RWPE1 (cell line): ENCODE measurements around the gene SH3BP4.

ENCODE experiments used
- CTCF ChIA-PET: fragments of 350-600 bp; sonication (Branson Sonifier 250); formaldehyde crosslinking; extraction: SDS; loops from one replicate; lab custom pipeline; 2021; lab: Yijun Ruan, JAX
- POLR2A ChIA-PET: fragments of 400-600 bp; formaldehyde crosslinking; extraction: SDS; loops from one replicate; lab custom pipeline; 2020; ENCODE audit warnings: antibody characterized with exemption; ENCODE audit not compliant: low non-redundant PET; lab: Yijun Ruan, JAX
- DNase-seq: peaks from one replicate; pipeline ENCODE4 v3.0.0; 2012; ENCODE audit warnings: low spot score
- H3K27ac ChIP-seq: fragments of 450-650 bp; 2 replicates; pipeline ENCODE4 v1.5.1; 2017
- TF ChIP-seq, protein P1 (sequence below): fragments of 450-650 bp; conservative IDR thresholded peaks from 2 replicates; pipeline ENCODE4 v1.5.1; 2017; ENCODE audit warnings: low read depth, mild to moderate bottlenecking

SH3BP4 gene

GRCh38 chr2:234985608-234986245 lies 33.9 kb downstream of the SH3BP4 start:
- POLR2A ChIA-PET, result no interaction called here
- no peak for DNase-seq
- H3K27ac ChIP-seq, result no peak overlapping the region
- TF ChIP-seq, protein P1, sequence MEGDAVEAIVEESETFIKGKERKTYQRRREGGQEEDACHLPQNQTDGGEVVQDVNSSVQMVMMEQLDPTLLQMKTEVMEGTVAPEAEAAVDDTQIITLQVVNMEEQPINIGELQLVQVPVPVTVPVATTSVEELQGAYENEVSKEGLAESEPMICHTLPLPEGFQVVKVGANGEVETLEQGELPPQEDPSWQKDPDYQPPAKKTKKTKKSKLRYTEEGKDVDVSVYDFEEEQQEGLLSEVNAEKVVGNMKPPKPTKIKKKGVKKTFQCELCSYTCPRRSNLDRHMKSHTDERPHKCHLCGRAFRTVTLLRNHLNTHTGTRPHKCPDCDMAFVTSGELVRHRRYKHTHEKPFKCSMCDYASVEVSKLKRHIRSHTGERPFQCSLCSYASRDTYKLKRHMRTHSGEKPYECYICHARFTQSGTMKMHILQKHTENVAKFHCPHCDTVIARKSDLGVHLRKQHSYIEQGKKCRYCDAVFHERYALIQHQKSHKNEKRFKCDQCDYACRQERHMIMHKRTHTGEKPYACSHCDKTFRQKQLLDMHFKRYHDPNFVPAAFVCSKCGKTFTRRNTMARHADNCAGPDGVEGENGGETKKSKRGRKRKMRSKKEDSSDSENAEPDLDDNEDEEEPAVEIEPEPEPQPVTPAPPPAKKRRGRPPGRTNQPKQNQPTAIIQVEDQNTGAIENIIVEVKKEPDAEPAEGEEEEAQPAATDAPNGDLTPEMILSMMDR, result no peak
- CTCF ChIA-PET, result no interaction called here

DNA sequence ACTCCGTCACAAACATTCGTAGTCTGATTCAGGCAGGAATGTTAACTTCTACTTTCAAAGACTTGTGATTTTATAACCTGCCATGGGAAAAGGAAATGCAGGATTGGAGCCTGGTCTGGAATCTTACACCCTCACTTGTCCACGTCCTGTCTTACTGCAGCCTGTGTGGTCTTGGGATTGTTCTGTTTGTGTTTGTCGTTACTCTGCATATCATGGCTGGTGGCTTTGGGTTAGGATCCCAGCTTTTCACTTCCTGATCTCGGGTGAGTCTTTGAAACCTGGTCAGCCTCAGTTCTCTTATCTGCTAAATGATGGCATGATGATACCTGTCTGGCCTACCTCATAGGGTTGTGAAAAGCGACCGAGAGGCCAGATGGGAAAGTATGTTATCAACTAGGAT lies 34.6 kb downstream of the SH3BP4 start:
- ChIA-PET POLR2A (no interaction called here), CTCF (no interaction called here)
- no peak overlapping the region for H3K27ac ChIP-seq
- DNase-seq, result no peak
- TF ChIP-seq, protein P1, result no peak

- ChIA-PET CTCF (no interaction called here), POLR2A (no interaction called here)
- H3K27ac ChIP-seq, result no peak overlapping the region
- no peak for DNase-seq
- TF ChIP-seq, protein P1, result no peak
Observed at GRCh38 chr2:234986876-234987720, 35.3 kb downstream of the SH3BP4 start.

DNA sequence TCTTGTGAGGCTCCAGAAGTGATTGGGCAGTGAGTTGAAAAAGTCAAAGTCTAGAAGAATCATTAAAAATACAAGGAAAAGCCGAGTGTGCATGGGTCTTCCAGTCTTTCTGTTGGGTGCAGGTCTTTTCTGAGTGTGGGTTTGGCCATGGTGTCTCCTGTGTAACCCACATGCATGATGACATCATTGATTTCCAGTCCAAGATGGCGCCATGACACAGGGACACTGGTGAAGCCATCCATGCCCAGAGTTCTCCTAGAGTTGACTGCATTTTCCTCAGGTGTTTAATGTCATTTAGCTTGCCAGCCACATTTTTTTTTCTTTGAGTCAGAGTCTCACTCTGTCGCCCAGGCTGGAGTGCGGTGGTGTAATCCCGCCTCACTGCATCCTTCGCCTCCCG lies 35.9 kb downstream of the SH3BP4 start:
- peak overlapping the region; percentile 81 for H3K27ac ChIP-seq
- CTCF ChIA-PET, result no interaction called here
- TF ChIP-seq, protein P1, result no peak

DNA sequence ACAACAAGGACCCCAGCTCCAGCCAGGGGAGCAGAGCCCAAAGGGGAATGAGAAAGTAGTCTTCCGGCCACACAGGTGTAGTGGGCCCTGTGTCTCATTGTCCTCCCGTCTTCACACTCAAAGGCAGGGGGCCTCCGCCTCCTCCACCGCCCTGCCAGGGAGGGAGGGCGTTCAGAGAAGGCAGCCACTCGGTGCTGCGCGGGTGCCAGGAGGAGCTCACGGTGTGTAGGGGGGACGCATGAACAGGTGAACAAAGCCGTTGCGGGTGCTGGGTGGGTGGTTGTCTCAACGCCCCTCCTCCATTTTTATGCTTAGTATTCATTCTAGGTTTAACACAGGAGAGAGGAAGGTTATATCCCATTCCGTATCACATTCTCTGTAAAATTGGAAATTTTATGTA lies 36.7 kb downstream of the SH3BP4 start:
- DNase-seq, result no peak
- TF ChIP-seq, protein P1, result no peak
- ChIA-PET POLR2A (no interaction called here), CTCF (no interaction called here)
- H3K27ac ChIP-seq, result peak overlapping the region; percentile 81

More for the DNA sequence above, 35.9 kb downstream of the SH3BP4 start:
- POLR2A ChIA-PET, result no interaction called here
- DNase-seq, result no peak

DNA sequence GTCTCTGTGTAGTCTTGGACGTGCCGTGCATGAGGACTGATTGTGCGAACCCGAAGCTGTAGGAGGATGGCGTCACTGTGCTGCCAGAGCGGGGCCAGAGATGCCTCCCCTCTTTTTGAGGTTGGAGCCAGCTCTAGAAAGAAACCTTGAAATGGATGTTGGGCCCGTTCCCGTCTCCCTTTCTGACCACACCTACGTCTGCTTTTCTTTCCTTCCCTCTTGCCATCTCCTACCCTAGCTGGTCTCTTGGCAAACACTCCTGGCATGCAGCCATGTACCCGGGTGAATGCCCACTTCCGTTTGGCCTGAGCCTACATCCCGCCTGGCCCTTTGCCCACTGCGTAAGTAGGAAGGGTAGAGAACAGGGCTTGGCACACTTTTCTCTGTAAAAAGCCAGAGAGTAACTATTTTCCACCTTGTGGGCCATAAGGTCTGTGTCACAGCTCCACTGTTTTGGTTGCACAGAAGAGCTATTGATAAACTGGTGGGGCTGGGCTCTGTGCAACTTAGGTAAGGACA lies 37.4 kb downstream of the SH3BP4 start:
- ChIA-PET CTCF (no interaction called here), POLR2A (no interaction called here)
- DNase-seq, result peak; percentile 83
- TF ChIP-seq, protein P1, result no peak
- H3K27ac ChIP-seq, result peak overlapping the region; percentile 81
